HT-29 (cell line): ENCODE data around the gene DYNC1I1. TPM values are rescaled to one million over a fixed set of nuclear protein-coding genes. Genes with fewer than 3 reads are reported as not detected.

ENCODE experiments used
- DNase-seq: peaks from one replicate; pipeline ENCODE4 v3.0.0-alpha.2; 2015; ENCODE audit warnings: low spot score
- total RNA-seq: library from RNA; depleted of rRNA; stranded (reverse); fragments of >200 nt; shearing (Covaris generic); gene quantifications from 2 replicates; pipeline ENCODE4 v1.2.3, GENCODE V29; 2014; rRNA removed

Gene DYNC1I1
- total RNA-seq: 0.13 and 0.31 TPM in 2 replicates

- DNase-seq: peak; percentile 60
Measured at GRCh38 chr7:95772298-95772770, at the start of gene DYNC1I1. DYNC1I1 (plus strand) TSS chr7:95772554; CDS start chr7:95804730, 32,176 bp downstream.

GRCh38 chr7:95723583-95724180 is 48.7 kb upstream of the DYNC1I1 start:
- peak; percentile 75 for DNase-seq

GRCh38 chr7:95725205-95725604 is 47.1 kb upstream of the DYNC1I1 start:
- no peak for DNase-seq

GRCh38 chr7:95730493-95731280 is 41.7 kb upstream of the DYNC1I1 start:
- DNase-seq: no peak

- DNase-seq: no peak
Measured at GRCh38 chr7:95736635-95737034, 35.7 kb upstream of the DYNC1I1 start.

GRCh38 chr7:95737828-95738505 is 34.4 kb upstream of the DYNC1I1 start:
- DNase-seq: no peak

GRCh38 chr7:95749044-95749443 is 23.3 kb upstream of the DYNC1I1 start:
- no peak for DNase-seq

- no peak for DNase-seq
Measured at GRCh38 chr7:95749515-95749914, 22.8 kb upstream of the DYNC1I1 start.

- no peak for DNase-seq
Measured at GRCh38 chr7:95753440-95753839, 18.9 kb upstream of the DYNC1I1 start.

GRCh38 chr7:95755277-95755934 is 16.9 kb upstream of the DYNC1I1 start:
- no peak for DNase-seq

- DNase-seq: no peak
Measured at GRCh38 chr7:95758187-95758586, 14.2 kb upstream of the DYNC1I1 start.

- no peak for DNase-seq
Measured at GRCh38 chr7:95766086-95766485, 6.3 kb upstream of the DYNC1I1 start.

- peak; percentile 47 for DNase-seq
Measured at GRCh38 chr7:95766657-95767056, 5.7 kb upstream of the DYNC1I1 start.

- DNase-seq: no peak
Measured at GRCh38 chr7:95772771-95773581, 622 bp downstream of the DYNC1I1 start.

GRCh38 chr7:95776561-95777185 is 4.3 kb downstream of the DYNC1I1 start:
- DNase-seq: no peak

GRCh38 chr7:95777269-95777668 is 4.9 kb downstream of the DYNC1I1 start:
- no peak for DNase-seq

GRCh38 chr7:95780665-95781064 is 8.3 kb downstream of the DYNC1I1 start:
- DNase-seq: no peak

- DNase-seq: no peak
Measured at GRCh38 chr7:95781961-95782586, 9.7 kb downstream of the DYNC1I1 start.

- no peak for DNase-seq
Measured at GRCh38 chr7:95784796-95785195, 12.4 kb downstream of the DYNC1I1 start.

GRCh38 chr7:95788258-95788657 is 15.9 kb downstream of the DYNC1I1 start:
- no peak for DNase-seq
